Iris pigment epithelial cell (primary cell): Measurements from ENCODE around the gene MT2A.
A peak's percentile ranks its signal among the peaks of the same experiment; 100 is the strongest.
"Not testable (repeated sequence)": the region's sequence is repeated elsewhere in the genome, so short reads cannot be mapped to it uniquely, and the experiment has no call there.

ENCODE experiments used
- DNase-seq: peaks from one replicate; pipeline ENCODE4 v3.0.0-alpha.2; 2011; ENCODE audit warnings: low read depth

Gene MT2A

GRCh38 chr16:56608043-56608875 is at the start of gene MT2A:
Gene MT2A (plus strand): TSS chr16:56608584. CDS start chr16:56608656, 72 bp downstream.
- DNase-seq = peak; percentile 99

- DNase-seq = no peak
Measured at GRCh38 chr16:56559109-56559508, 49.3 kb upstream of the MT2A start.

DNA sequence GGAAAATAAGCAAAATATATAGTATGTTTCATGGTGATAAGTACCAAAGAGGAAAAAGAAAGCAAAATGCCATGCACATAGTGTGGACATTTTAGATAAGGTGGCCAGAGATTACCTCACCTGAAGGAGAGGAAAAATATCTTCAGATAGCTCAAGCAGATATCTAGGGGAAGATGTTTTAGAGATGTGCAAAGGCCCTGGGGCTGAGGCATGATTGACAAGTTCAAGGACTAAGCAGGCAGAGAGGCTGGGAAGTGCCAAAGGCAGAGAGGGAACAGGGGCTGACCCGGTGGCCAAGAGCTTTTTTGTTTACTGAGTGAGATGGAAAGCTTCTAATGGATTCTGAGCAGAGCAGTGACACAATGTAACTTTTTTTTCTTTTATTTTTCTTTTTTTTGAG is 47.9 kb upstream of the MT2A start:
- no peak for DNase-seq

DNA sequence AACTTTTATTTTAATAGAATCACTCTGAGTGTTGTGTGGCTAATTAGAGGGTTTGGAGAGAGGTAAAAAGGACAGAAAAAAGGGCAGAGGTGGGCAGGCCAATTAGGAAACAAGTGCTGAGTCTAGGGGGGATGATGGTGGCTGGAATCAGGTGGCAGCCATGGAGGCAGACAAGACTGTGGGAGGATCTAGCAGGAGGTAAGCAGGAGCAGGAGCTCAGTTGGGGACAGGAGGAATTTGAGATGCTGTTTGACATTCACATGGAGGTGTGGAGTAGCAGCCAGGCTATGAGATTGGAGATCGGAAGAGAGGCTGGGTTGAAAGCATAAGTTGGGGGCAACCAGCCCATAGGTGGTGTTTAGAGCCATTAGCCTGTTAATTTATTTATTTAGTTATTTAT is 47.3 kb upstream of the MT2A start:
- DNase-seq = no peak

DNA sequence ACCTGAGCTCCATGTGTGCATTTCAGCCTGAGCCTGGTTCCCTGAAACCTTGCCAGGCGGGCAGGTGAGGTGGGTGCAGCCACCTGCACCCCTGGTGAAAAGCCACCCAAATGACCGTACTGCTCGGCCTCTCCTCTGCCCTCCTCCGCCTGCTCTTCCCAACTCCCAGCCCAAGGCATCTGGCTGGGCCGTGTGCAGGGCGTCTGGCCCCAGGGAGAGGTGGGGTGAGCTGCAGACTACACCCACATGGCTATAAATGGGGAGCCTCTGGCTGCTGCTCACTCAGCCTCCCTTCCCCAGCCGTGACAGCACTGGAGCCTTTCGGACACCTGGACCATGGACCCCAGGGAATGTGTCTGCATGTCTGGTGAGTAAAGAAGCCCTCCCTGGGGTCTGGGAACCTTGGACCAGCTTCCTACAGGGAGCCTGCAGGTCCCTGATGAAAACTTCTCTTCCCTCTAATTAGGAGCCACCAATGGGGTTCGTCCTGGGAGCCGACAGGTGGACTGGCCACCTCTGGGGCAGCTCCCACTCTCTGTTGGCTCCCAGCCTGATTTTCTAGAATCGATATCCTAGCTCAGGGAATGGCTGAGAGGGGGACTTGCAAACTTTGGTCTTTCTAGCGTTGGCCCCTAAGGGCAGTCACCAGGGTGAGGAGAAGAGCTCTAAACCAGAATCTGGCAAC is 43.4 kb upstream of the MT2A start, which contains the start of gene MT4:
MT4 (plus strand) TSS at position 281 of the 685 bp plus-strand sequence; CDS start at position 337, 56 bp downstream.
- DNase-seq = no peak

DNA sequence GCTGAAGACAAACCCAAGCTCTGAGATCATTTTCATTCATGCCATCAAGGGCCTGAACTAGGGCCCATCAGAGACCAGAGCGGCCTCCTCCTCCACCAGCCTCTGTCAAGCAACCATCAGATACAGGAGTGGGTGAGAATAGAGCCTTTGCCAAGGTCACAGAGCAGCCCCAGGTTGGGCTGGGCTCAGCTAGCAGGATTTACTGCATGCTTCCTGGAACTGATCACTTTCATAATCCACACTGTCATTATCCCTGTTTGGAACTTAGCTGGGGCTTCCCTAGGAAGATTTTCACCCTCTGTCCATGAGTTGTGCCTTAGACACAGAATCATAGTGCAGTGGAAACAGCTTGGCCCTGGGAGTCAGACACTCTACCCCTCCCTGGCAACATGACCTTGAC is 38.4 kb upstream of the MT2A start:
- no peak for DNase-seq

DNA sequence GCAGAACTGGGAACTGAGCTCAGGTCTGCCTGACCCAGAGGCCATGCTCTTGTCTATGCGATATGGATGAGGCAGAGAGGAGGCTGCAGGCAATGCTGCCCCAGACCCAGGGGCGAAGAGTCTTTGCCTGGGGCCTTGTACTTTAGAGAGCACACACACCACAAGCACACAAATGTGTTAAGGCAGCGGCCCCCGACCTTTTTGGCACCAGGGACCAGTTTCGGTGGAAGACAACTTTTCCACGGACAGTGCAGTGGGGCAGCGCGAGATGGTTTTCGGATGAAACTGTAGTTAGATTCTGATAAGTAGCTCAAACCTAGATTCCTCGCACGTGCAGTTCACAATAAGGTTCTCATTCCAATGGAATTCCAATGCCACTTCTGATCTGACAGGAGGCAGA is 36.9 kb upstream of the MT2A start:
- DNase-seq = no peak

DNA sequence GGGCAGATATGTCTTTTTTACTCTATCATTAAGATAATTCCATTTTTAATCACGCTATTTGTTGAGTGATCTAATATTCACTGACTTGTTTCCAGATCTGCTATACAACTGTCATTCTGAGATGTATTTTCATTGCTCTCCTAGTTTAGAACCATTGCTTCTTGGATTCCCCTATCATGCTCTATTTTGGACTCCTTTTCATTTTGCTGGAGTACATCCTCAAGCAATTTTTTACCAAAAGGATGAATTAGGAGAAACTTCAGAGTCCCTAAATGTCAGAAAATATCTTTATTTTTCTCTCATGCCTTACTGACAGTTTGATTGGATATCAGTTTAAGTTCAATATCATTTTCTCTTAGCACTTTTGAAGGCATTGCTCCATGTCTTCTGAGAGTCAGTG is 33.8 kb upstream of the MT2A start:
- DNase-seq = no peak

- peak; percentile 66 for DNase-seq
Measured at GRCh38 chr16:56576585-56577299, 31.6 kb upstream of the MT2A start.

DNA sequence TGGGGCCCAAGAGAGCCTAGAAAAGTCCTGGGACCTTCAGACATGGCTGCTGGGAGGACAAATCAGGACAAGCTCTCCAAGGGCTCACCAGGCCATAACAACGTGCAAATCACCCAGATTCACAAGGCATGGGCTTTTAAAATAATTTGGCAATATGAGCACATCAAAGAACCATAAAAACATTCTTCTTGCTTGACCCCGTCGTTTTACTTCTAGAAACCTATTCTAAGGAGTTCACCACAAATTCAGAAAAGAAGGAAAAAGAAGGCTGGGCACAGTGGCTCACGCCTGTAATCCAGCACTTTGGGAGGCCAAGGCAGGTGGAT is 31.1 kb upstream of the MT2A start:
- no peak for DNase-seq

DNA sequence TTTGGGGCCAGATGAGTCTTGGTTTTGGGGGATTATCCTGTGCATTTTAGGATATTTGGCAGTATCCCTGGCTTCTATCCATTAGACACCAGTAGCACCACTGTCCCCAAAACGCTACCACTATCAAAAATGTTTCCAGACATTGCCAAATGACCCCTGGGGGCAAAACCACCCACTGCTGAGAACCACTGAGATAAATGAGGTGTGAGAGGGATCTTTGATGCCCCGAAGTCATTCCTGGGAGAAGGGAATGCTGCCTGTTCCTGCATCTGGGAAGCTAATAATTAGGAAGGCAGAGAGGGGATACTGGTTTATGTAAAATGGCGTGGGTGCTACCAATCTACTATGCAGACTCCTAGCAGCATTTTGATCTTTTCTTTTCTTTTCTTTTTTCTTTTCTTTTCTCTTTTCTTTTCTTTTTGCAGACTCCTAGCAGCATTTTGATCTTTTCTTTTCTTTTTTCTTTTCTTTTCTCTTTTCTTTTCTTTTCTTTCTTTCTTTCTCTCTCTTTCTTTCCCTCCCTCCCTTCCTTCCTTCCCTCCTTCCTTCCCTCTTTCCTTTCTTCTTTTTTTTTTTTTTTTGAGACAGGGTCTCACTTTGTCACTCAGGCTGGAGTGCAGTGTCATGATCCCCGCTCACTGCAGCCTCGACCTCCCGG is 27.9 kb upstream of the MT2A start:
- DNase-seq = no peak

GRCh38 chr16:56582911-56583310 is 25.5 kb upstream of the MT2A start:
- not testable (repeated sequence) for DNase-seq

GRCh38 chr16:56583351-56584168 is 24.8 kb upstream of the MT2A start:
- no peak for DNase-seq

GRCh38 chr16:56584276-56584675 is 24.1 kb upstream of the MT2A start:
- no peak for DNase-seq

DNA sequence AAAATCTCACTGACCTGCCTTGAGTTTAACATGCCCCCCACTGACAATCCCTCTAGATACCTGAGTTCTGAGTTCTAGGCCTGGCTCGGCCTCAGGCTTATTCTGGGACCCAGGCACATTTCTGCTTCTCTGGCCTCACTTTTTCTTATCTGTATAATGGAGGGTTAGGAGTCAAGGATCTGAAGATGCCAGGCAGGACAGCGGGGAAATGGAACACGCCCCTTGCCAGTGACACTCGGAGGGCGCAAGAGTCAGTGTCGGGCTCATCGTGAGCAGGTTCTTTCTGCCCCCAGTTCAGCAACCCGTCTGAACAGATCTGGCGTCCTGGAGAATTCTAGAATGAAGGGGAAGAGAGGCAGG is 19.6 kb upstream of the MT2A start:
- DNase-seq = no peak

- no peak for DNase-seq
Measured at GRCh38 chr16:56589141-56590039, 19.0 kb upstream of the MT2A start, which contains the start of gene MT3. Gene MT3 (plus strand): TSS chr16:56589528. CDS start chr16:56589591, 63 bp downstream.

GRCh38 chr16:56591377-56592060 is 16.9 kb upstream of the MT2A start:
- no peak for DNase-seq

GRCh38 chr16:56593573-56594291 is 14.7 kb upstream of the MT2A start:
- no peak for DNase-seq

DNA sequence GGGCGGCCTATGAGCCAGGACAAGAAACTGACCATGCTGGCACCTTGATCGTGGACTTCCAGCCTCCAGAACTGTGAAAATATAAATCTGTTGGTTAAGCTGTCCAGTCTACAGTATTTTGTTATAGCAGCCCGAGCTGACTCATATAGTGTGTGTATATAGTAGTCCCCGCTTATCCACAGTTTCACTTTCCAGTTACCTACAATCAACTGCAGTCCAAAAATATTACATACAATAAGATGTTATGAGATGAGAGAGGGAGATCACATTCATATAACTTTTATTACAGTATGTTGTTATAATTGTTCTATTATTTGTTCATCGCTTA is 14.1 kb upstream of the MT2A start:
- no peak for DNase-seq
